A673 (cell line): ENCODE measurements around the gene UBE3B. TPM values are rescaled to one million over a fixed set of nuclear protein-coding genes. Genes with fewer than 3 reads are reported as not detected.

Experiments
- BruUV-seq: library from RNA; stranded (reverse); fragments of 400-500 nt; replicated peaks from 2 replicates; lab custom pipeline; 2021; lab: Mats Ljungman, UMichigan
- CTCF ChIA-PET: fragments of 300-600 bp; sonication (Branson Sonifier 250); formaldehyde crosslinking; loops from one replicate; lab custom pipeline; 2022; ENCODE audit warnings: antibody characterized with exemption; lab: Charles Lee
- POLR2A ChIA-PET: fragments of 300-600 bp; sonication (Branson Sonifier 250); formaldehyde crosslinking; loops from one replicate; lab custom pipeline; 2022; ENCODE audit warnings: antibody characterized with exemption; ENCODE audit not compliant: low non-redundant PET; lab: Charles Lee
- DNase-seq: peaks from one replicate; pipeline ENCODE4 v3.0.0-alpha.2; 2015; ENCODE audit warnings: low spot score
- H3K27ac ChIP-seq: fragments of 200-600 bp; sonication (generic); 2 replicates; pipeline ENCODE4 v1.5.1; 2016; ENCODE audit warnings: mixed run types, low read depth, mild to moderate bottlenecking, mixed read lengths, antibody characterized with exemption, low read length; ENCODE audit not compliant: poor library complexity, severe bottlenecking
- H3K27me3 ChIP-seq: fragments of 200-600 bp; sonication (generic); replicated peaks from 2 replicates; pipeline ENCODE4 v1.6.1; 2017; ENCODE audit warnings: mixed run types, low read depth, mild to moderate bottlenecking, mixed read lengths, antibody characterized with exemption, low read length; ENCODE audit not compliant: insufficient read depth, poor library complexity
- H3K36me3 ChIP-seq: fragments of 200-600 bp; sonication (generic); 2 replicates; pipeline ENCODE4 v1.6.1; 2016; ENCODE audit warnings: mixed run types, mild to moderate bottlenecking, mixed read lengths, antibody characterized with exemption, low read length; ENCODE audit not compliant: insufficient read depth, poor library complexity, severe bottlenecking
- H3K4me1 ChIP-seq: fragments of 200-600 bp; sonication (generic); 2 replicates; pipeline ENCODE4 v1.6.1; 2017; ENCODE audit warnings: mixed run types, mild to moderate bottlenecking, mixed read lengths, antibody characterized with exemption, low read length; ENCODE audit not compliant: insufficient read depth, poor library complexity, severe bottlenecking
- H3K4me3 ChIP-seq: fragments of 200-600 bp; sonication (generic); 2 replicates; pipeline ENCODE4 v1.5.1; 2016; ENCODE audit warnings: low read depth, mixed run types, mild to moderate bottlenecking, mixed read lengths, low read length; ENCODE audit not compliant: poor library complexity, severe bottlenecking
- H3K9me3 ChIP-seq: fragments of 200-600 bp; sonication (generic); 2 replicates; pipeline ENCODE4 v1.6.1; 2016; ENCODE audit warnings: mixed run types, low read depth, mild to moderate bottlenecking, mixed read lengths, antibody characterized with exemption, low read length; ENCODE audit not compliant: poor library complexity, severe bottlenecking
- CTCF ChIP-seq: fragments of 300-800, 200-600 bp; sonication (generic); conservative IDR thresholded peaks from 2 replicates; pipeline ENCODE4 v1.5.1; 2017; ENCODE audit warnings: low read depth, mild to moderate bottlenecking, antibody characterized with exemption, low read length, moderate library complexity, mixed read lengths
- EZH2 ChIP-seq: fragments of 200-600 bp; sonication (generic); IDR thresholded peaks from 2 replicates; pipeline ENCODE4 v1.6.1; 2017; ENCODE audit warnings: borderline replicate concordance, low read depth, mild to moderate bottlenecking, mixed read lengths, antibody characterized with exemption, low read length; ENCODE audit not compliant: poor library complexity, severe bottlenecking
- intact Hi-C: fragments of 100-400 bp; cut with micrococcal nuclease; formaldehyde crosslinking; loops from one replicate; pipeline ENCODE4 v1.10.0; 2022; ENCODE audit not compliant: unreplicated experiment
- total RNA-seq: library from RNA; stranded (reverse); gene quantifications from 2 replicates; pipeline ENCODE4 v1.2.3, GENCODE V29; 2021

Gene UBE3B
- total RNA-seq, 1 experiment from 2014 or later = 29.2 TPM

DNA sequence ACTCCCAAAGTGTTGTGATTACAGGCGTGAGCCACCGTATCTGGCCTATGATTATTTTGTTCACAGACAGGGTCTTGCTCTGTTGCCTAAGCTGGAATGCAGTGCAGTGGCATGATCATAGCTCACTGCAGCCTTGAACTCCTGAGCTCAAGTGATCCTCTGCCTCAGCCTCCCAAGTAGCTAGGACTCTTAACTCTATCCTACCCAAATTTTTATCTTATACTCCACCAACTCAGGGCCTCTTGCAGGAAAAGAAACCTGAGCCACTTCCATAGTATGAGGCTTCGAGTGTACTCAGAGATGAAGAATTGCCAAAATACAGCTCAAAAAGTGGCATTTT is 95.0 kb downstream of the UBE3B start:
- intact Hi-C loops = no loop called here
- H3K4me3 ChIP-seq = peak overlapping the region; percentile 68
- H3K27me3 ChIP-seq = no peaks in the 10 kb centered on the region
- ChIA-PET CTCF (interaction anchor here (0.6 to 1.5 kb wide), 3 partner anchors 47 to 460 kb away, joined by 3 to 5 read pairs (median 3); no protein-coding TSS in a partner anchor), POLR2A (no interaction called here)
- H3K9me3 ChIP-seq = no peaks in the 10 kb centered on the region
- no peak for TF ChIP-seq CTCF
- no peak for TF ChIP-seq EZH2
- H3K27ac ChIP-seq = peak overlapping the region; percentile 96
- no peak for DNase-seq
- H3K36me3 ChIP-seq = peaks cover 66% of the 10 kb centered on the region
- BruUV-seq = no TSS peak
- H3K4me1 ChIP-seq = peaks cover 4% of the 10 kb centered on the region

DNA sequence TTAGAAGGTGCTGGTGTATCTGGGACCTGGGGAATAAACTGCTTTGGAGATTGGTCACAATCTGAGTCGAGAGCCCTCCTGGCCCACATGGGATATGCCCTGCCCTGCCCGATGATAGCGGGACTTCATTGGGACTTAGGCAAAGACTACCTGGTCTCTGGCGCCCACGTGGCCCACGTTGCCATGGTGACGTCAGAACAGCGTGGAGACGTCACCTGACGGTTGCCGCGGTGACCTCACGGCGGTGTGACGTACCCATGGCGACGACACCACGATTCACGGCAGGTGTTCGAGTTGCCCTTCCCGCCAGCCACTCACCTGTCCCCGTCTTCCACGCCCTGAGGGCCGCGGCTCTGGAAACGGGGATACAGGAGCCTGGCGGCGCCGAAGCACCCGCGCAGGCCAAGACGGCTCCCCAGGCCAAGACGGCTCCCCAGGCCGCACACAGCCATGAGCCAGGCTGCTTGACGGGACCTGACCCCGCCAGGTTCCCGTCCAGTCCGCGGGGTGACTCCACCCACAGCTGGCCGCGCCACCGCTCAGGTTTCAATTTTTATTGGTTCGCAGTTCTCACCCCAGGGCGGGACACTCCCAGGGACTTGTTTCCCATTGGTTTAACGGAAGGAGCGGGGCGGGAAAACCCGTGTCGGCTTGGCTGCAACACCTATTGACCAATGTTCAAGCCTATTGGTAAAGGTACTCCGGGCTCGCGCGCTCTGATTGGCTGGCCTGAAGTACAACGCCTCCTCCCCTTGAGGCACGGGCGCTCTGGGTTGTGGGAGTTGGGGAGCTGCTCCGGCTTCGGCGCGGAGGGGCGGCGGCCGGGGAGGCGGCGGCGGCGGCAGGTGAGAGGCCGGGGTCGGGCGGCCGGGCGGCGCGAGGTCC is 95.8 kb downstream of the UBE3B start, which contains the start of the genes MMAB and MVK:
MMAB (minus strand) TSS at position 476 of the 885 bp plus-strand sequence; CDS start at position 452, 24 bp downstream.
MVK (plus strand) TSS at position 766 of the 885 bp plus-strand sequence. CDS start 1,029 bp downstream, outside the sequence.
- intact Hi-C loops = no loop called here
- Histone ChIP-seq H3K27me3 (no peaks in the 10 kb centered on the region), H3K4me3 (peak within 1 kb of the TSS; percentile 68), H3K4me1 (peaks cover 4% of the 10 kb centered on the region), H3K27ac (peak within 1 kb of the TSS; percentile 96), H3K9me3 (no peaks in the 10 kb centered on the region), H3K36me3 (peaks cover 66% of the 10 kb centered on the region)
- TF ChIP-seq EZH2 (no peak), CTCF (no peak)
- peak; percentile 99 for DNase-seq
- ChIA-PET POLR2A (interaction anchor here (0.6 to 0.7 kb wide), 2 partner anchors 30 to 628 kb away, joined by 4 to 6 read pairs; no protein-coding TSS in a partner anchor), CTCF (interaction anchor here (0.6 to 1.5 kb wide), 7 partner anchors 24 to 461 kb away, joined by 3 to 5 read pairs (median 3); no protein-coding TSS in a partner anchor)
- BruUV-seq = no TSS peak

DNA sequence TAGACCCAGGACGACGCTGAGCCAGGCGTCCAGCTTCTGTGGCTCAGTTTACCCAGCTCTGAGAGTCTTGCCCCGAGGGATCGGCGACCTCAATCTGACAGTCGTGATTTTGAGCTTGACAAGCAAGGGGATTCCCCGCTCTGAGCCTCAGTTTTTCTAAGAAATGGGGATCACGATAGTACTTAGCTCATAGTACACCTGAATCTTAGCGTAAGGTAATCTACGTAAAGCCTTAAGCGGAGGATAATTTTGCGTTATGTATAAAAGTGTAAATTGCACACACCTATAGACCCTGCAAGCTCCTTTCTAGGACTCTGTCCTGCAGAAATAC is 96.4 kb downstream of the UBE3B start:
- no TSS peak for BruUV-seq
- no peak for TF ChIP-seq CTCF
- TF ChIP-seq EZH2 = no peak
- intact Hi-C loops = no loop called here
- no peaks in the 10 kb centered on the region for H3K9me3 ChIP-seq
- POLR2A ChIA-PET = interaction anchor here (0.6 to 0.7 kb wide), 2 partner anchors 30 to 629 kb away, joined by 4 to 6 read pairs; no protein-coding TSS in a partner anchor
- peaks cover 4% of the 10 kb centered on the region for H3K4me1 ChIP-seq
- H3K27me3 ChIP-seq = no peaks in the 10 kb centered on the region
- DNase-seq = no peak
- H3K36me3 ChIP-seq = peaks cover 66% of the 10 kb centered on the region
- CTCF ChIA-PET = interaction anchor here (0.8 to 1.5 kb wide), 5 partner anchors 24 to 462 kb away, joined by 3 to 5 read pairs (median 3); no protein-coding TSS in a partner anchor
- peak overlapping the region; percentile 96 for H3K27ac ChIP-seq
- H3K4me3 ChIP-seq = peak overlapping the region; percentile 68
